Subcutaneous preadipocyte (primary cell): ENCODE data around the gene NT5C2. TPM values are rescaled to one million over a fixed set of nuclear protein-coding genes. Genes with fewer than 3 reads are reported as not detected.

Source experiments
- total RNA-seq: library from RNA; depleted of rRNA; stranded (reverse); fragments of >200 nt; gene quantifications from 2 replicates; pipeline ENCODE4 v1.2.3, GENCODE V29; 2012

The NT5C2 gene
- total RNA-seq = 23.5 and 26.8 TPM in 2 replicates

GRCh38 chr10:103193107-103193819, at the start of gene NT5C2:
TSS of gene NT5C2 (minus strand) at chr10:103193272. CDS start at chr10:103174958, 18,314 bp downstream.

Other genes starting within 250 kb of the NT5C2 start
- 0.37 TPM in 1 of 2 replicates, not detected in the other for gene RPEL1, start 52.6 kb upstream of the NT5C2 start, total RNA-seq
- gene INA, start 83.9 kb upstream of the NT5C2 start, total RNA-seq = 0.37 and 1.2 TPM in 2 replicates
- gene PCGF6, start 157.9 kb upstream of the NT5C2 start, total RNA-seq = 10.7 and 14.9 TPM in 2 replicates
- gene TAF5, start 174.7 kb upstream of the NT5C2 start, total RNA-seq = 4.4 and 7.0 TPM in 2 replicates
- gene ATP5MK, start 203.2 kb upstream of the NT5C2 start, total RNA-seq = 153 and 188 TPM in 2 replicates
- gene PDCD11, start 203.4 kb upstream of the NT5C2 start, total RNA-seq = 36.0 and 58.5 TPM in 2 replicates